Upper lobe of left lung (tissue), 6 donors: Measurements from ENCODE around the gene MARK1. TPM values are rescaled to one million over a fixed set of nuclear protein-coding genes. Genes with fewer than 3 reads are reported as not detected.
"Not testable (repeated sequence)": the region's sequence is repeated elsewhere in the genome, so short reads cannot be mapped to it uniquely, and the experiment has no call there.

ENCODE experiments used
- ATAC-seq, 2 donors: fragments of 200-7000 bp; cut with Tn5 transposase; one replicate each; pipeline ENCODE4 v1.9.1; 2022; ENCODE audit warnings: mild to moderate bottlenecking in 2 of 2, moderate library complexity in 2 of 2; ENCODE audit not compliant: low FRiP score in 2 of 2
- DNase-seq, 2 donors: peaks; one replicate each; pipeline ENCODE4 v3.0.0-alpha.2; 2019 to 2020
- H3K27ac ChIP-seq, 4 donors: fragments of 200-600 bp; sonication (generic); one replicate each; pipeline ENCODE4 v1.5.1; 2016 to 2019
- H3K27me3 ChIP-seq, 4 donors: fragments of 200-600 bp; sonication (generic); one replicate each; pipeline ENCODE4 v1.5.1; 2017 to 2019
- H3K36me3 ChIP-seq, 4 donors: fragments of 200-600 bp; sonication (generic); one replicate each; pipeline ENCODE4 v1.5.1; 2016 to 2019
- H3K4me1 ChIP-seq, 4 donors: fragments of 200-600 bp; sonication (generic); one replicate each; pipeline ENCODE4 v1.5.1; 2018 to 2019
- H3K4me3 ChIP-seq, 4 donors: fragments of 200-600 bp; sonication (generic); one replicate each; pipeline ENCODE4 v1.5.1; 2017 to 2019; ENCODE audit warnings: mild to moderate bottlenecking in 2 of 4, moderate library complexity in 1 of 4
- H3K9me3 ChIP-seq, 4 donors: fragments of 200-600 bp; sonication (generic); one replicate each; pipeline ENCODE4 v1.5.1; 2018 to 2019
- EP300 ChIP-seq, 4 donors: sonication (generic); formaldehyde crosslinking; IDR thresholded peaks; one replicate each; pipeline ENCODE4 v1.5.1; 2017; ENCODE audit warnings: antibody characterized with exemption in 4 of 4, control low read depth in 2 of 4
- POLR2A ChIP-seq, 4 donors: fragments of 450-650 bp; IDR thresholded peaks; one replicate each; pipeline ENCODE4 v1.5.1; 2016 to 2017; ENCODE audit warnings: antibody characterized with exemption in 4 of 4, mild to moderate bottlenecking in 2 of 4
- POLR2AphosphoS5 ChIP-seq, 2 donors: sonication (generic); formaldehyde crosslinking; IDR thresholded peaks; one replicate each; pipeline ENCODE4 v1.5.1; 2017; ENCODE audit warnings: antibody characterized with exemption in 2 of 2
- WGBS, 2 donors: methylation state at CpG; one replicate each; pipeline ENCODE4 v1.1.5; 2017 to 2018; 5-methylcytosine and 5-hydroxymethylcytosine counted together
- total RNA-seq, 6 donors: library from RNA; depleted of rRNA in 4 of 6; stranded (reverse); fragments of >200 nt in 4 of 6; gene quantifications; one replicate each; pipeline versions ENCODE4 v1.1.0 to v1.2.1, GENCODE V29; 2016 to 2021
- TF ChIP-seq, protein P1 (sequence below), 6 experiments: fragments of 450-650 bp in 4 of 6; fragments of 200-600 bp in 2 of 6; sonication (generic) in 2 of 6; IDR thresholded peaks; one replicate each; pipeline ENCODE4 v1.5.1; 2016 to 2019; ENCODE audit warnings: antibody characterized with exemption in 6 of 6
- donor health status: DM: no; HTN: no; CAD: no; lungs with moderate emphysema.
- donor health status: DM: no; HTN: yes; CAD: no; lungs with severe emphysema.

The MARK1 gene
- total RNA-seq, 6 donors from 2014 or later, result 1.0 to 3.6 (median 1.8) TPM

DNA sequence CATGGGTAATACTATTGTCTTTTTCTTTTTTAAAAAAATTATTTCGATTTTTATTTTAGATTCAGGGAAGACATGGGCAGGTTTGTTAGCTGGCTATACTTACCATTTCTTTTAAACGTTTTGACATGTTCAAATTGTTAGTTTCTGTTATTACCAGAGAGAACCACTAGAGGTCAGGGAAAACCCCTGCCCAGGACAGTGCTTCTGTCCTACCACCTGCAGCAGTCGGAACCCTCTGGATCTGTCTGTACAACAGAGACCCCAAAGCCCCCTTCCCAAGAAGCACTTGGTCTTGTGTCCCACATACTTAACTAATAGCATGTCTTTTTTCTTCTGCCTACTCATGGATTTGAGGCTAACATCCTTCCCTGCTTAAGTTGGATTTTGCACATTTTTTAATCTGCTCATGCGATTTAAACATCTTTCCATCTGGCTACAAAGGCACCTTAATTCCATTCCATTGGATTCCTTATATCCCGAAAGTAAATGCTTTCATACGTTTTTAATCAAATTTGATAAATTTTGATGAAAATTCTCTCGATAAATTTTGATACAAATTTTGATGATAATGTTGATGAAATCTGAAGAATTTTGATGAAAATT, 152.2 kb downstream of the MARK1 start:
- peak in 1 of 2 donors; percentile 78 for ATAC-seq
- Histone ChIP-seq H3K27ac (no peak overlapping the region), H3K27me3 (no peaks in the 10 kb centered on the region), H3K9me3 (no peaks in the 10 kb centered on the region), H3K36me3 (no peaks in the 10 kb centered on the region), H3K4me3 (no peak overlapping the region), H3K4me1 (peaks cover 0 to 11% (median 2%) of the 10 kb centered on the region in 4 donors)
- WGBS, 2 donors, result 28 to 31% methylated on average over 7 of the region's 7 CpGs
- DNase-seq, result peak in 1 of 2 donors; percentile 34
- TF ChIP-seq, protein P1, sequence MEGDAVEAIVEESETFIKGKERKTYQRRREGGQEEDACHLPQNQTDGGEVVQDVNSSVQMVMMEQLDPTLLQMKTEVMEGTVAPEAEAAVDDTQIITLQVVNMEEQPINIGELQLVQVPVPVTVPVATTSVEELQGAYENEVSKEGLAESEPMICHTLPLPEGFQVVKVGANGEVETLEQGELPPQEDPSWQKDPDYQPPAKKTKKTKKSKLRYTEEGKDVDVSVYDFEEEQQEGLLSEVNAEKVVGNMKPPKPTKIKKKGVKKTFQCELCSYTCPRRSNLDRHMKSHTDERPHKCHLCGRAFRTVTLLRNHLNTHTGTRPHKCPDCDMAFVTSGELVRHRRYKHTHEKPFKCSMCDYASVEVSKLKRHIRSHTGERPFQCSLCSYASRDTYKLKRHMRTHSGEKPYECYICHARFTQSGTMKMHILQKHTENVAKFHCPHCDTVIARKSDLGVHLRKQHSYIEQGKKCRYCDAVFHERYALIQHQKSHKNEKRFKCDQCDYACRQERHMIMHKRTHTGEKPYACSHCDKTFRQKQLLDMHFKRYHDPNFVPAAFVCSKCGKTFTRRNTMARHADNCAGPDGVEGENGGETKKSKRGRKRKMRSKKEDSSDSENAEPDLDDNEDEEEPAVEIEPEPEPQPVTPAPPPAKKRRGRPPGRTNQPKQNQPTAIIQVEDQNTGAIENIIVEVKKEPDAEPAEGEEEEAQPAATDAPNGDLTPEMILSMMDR (IDR thresholded peaks at IDR 0.05), result peak; percentile 43 to 79 (median 63)
- TF ChIP-seq EP300 (IDR thresholded peaks at IDR 0.05) (no peak), POLR2AphosphoS5 (IDR thresholded peaks at IDR 0.05) (no peak)

DNA sequence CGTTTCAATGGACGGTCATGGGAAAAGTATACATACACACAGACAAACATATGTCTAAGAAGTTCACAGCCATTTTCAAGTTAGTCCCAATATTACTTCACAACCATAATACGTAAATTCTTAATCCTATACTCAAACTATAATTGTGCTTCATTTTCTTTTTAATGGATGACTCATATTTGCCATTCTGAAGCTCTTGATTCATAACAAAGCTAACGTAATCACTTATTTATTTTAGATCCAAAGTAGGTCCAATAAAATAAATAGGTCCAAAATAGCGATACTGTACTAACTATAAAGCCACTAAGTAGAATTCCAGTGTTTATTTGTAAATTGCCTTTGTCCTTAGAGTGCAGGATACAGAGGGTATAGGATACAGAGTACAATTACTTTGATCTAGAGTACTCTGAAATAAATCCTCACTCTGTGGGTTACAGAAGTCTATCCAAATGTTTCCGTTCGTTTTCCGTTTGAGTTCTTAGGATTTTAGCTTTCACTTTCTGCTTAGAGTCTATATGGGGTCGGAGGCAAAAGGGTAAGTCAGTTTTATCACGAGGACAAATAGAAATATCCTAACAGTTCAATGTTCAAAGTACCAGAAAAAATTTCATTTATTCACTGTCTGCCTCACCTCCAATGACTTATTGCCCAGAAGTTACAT, 153.4 kb downstream of the MARK1 start:
- Histone ChIP-seq H3K4me1 (peaks cover 0 to 11% (median 2%) of the 10 kb centered on the region in 4 donors), H3K27ac (peak overlapping the region in 2 of 4 donors; percentile 6 to 28), H3K27me3 (no peaks in the 10 kb centered on the region), H3K9me3 (no peaks in the 10 kb centered on the region), H3K4me3 (peak overlapping the region in 1 of 4 donors; percentile 19), H3K36me3 (no peaks in the 10 kb centered on the region)
- DNase-seq (no peak), ATAC-seq (no peak)
- 59 to 72% methylated on average over 10 of the region's 10 CpGs for WGBS, 2 donors
- no peak for TF ChIP-seq POLR2AphosphoS5 (IDR thresholded peaks at IDR 0.05)
- TF ChIP-seq POLR2A (IDR thresholded peaks at IDR 0.05), result no peak
- TF ChIP-seq, protein P1 (IDR thresholded peaks at IDR 0.05), result no peak
- TF ChIP-seq EP300 (IDR thresholded peaks at IDR 0.05), result no peak

DNA sequence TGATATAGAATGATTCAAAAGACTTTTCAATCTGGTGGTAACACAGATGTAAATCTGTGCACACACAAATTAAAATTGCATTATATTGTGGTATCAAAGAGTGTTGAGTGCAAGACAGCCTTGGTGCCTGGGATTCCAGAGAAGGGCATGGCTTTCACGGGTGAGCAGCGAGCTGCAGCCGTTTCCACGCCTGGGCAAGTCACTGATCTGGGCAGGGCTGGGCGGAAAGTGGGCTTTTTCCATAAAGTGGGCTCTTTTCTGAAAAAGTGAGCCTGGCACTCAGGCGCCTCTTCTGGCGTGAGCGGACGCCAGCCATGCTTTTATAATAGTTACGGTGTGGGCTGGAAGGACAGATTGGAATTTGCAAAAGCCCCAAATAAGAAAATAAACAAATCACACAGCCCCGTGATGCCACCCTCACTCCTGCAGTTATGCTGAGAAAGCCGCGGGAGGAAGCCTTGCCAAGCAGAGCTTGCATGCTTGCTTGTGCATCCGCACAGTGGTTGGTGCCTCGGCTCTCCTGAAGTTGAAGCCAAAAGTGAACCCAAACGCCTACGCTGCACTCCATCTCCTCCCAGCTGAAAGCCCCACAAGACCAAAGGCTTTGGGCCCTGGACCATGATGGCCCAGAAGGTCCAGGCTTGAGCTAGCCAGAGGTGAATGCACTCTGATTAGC, 155.1 kb downstream of the MARK1 start:
- DNase-seq (no peak), ATAC-seq (no peak)
- no peaks in the 10 kb centered on the region for H3K27me3 ChIP-seq
- H3K4me1 ChIP-seq, result peaks cover 0 to 11% (median 2%) of the 10 kb centered on the region in 4 donors
- WGBS, 2 donors, result 91 to 92% methylated on average over 17 of the region's 17 CpGs
- H3K9me3 ChIP-seq, result no peaks in the 10 kb centered on the region
- no peak for TF ChIP-seq EP300 (IDR thresholded peaks at IDR 0.05)
- TF ChIP-seq, protein P1 (IDR thresholded peaks at IDR 0.05), result no peak
- no peak for TF ChIP-seq POLR2AphosphoS5 (IDR thresholded peaks at IDR 0.05)
- no peak for TF ChIP-seq POLR2A (IDR thresholded peaks at IDR 0.05)
- H3K4me3 ChIP-seq, result no peak overlapping the region
- no peaks in the 10 kb centered on the region for H3K36me3 ChIP-seq
- H3K27ac ChIP-seq, result no peak overlapping the region

DNA sequence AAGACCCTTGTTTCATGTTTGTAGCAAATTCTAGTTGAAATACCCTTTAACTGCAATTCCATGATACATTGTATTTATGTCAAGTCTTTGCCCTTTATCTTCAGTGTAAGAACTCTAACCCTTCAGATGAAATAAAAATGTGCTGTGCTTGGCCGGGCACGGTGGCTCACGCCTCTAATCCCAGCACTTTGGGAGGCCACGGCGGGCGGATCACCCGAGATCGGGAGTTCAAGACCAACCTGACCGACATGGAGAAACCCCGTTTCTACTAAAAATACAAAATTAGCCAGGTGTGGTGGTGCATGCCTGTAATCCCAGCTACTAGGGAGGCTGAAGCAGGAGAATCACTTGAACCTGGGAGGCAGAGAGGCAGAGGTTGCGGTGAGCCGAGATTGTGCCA, 155.8 kb downstream of the MARK1 start:
- not testable (repeated sequence) for ATAC-seq, H3K27ac ChIP-seq
- WGBS, 2 donors, result 96 to 99% methylated on average over 12 of the region's 12 CpGs

DNA sequence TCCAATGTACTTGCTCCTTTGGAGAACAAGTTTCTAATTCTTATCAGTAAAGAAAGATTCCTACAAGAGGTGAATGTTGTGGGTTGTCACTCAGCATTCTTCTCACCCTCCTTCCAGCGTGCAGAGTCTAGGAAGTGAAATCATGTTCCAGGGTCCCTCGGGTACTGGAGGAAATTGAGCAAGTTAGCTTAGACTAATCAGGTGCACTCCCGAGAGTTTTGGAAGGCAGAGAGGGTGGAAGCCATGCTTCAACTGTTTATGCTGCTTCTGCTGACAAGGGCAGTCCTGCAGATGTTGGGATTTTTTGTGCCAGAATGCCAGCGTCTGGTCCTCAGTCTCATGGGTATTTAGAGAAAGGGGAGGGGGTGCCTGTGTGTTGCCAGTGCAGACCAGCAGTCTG, 157.0 kb downstream of the MARK1 start:
- TF ChIP-seq POLR2A (IDR thresholded peaks at IDR 0.05), result no peak
- no peak for TF ChIP-seq POLR2AphosphoS5 (IDR thresholded peaks at IDR 0.05)
- no peak for TF ChIP-seq EP300 (IDR thresholded peaks at IDR 0.05)
- TF ChIP-seq, protein P1 (IDR thresholded peaks at IDR 0.05), result no peak
- DNase-seq (no peak), ATAC-seq (no peak)
- Histone ChIP-seq H3K27me3 (no peaks in the 10 kb centered on the region), H3K36me3 (no peaks in the 10 kb centered on the region), H3K27ac (no peak overlapping the region), H3K4me3 (no peak overlapping the region), H3K4me1 (peaks cover 3 to 11% (median 7%) of the 10 kb centered on the region in 4 donors), H3K9me3 (no peaks in the 10 kb centered on the region)
- 42 to 59% methylated on average over 4 of the region's 4 CpGs for WGBS, 2 donors

More for the DNA sequence above, 155.8 kb downstream of the MARK1 start:
- H3K36me3 ChIP-seq, H3K27me3 ChIP-seq, H3K9me3 ChIP-seq, H3K4me3 ChIP-seq: not testable (repeated sequence)
- peaks cover 0 to 11% (median 2%) of the 10 kb centered on the region in 4 donors for H3K4me1 ChIP-seq
- DNase-seq, result peak in 1 of 2 donors; percentile 41
